IPS-15b (cell line): ENCODE measurements around the gene UBR1.

Source experiments
- H3K27me3 ChIP-seq: one replicate; pipeline ENCODE4 v1.6.1; 2013; ENCODE audit warnings: low read length; ENCODE audit not compliant: control insufficient read depth, insufficient read depth
- H3K36me3 ChIP-seq: one replicate; pipeline ENCODE4 v1.6.1; 2013; ENCODE audit warnings: low read length; ENCODE audit not compliant: control insufficient read depth, insufficient read depth
- H3K4me1 ChIP-seq: one replicate; pipeline ENCODE4 v1.6.1; 2013; ENCODE audit warnings: mild to moderate bottlenecking, low read length; ENCODE audit not compliant: control insufficient read depth, insufficient read depth
- H3K4me3 ChIP-seq: one replicate; pipeline ENCODE4 v1.5.1; 2013; ENCODE audit warnings: low read depth, low read length
- H3K9ac ChIP-seq: one replicate; pipeline ENCODE4 v1.6.1; 2013; ENCODE audit warnings: low read depth, mild to moderate bottlenecking, low read length
- H3K9me3 ChIP-seq: one replicate; pipeline ENCODE4 v1.6.1; 2013; ENCODE audit warnings: mild to moderate bottlenecking, low read length; ENCODE audit not compliant: control insufficient read depth, insufficient read depth

Gene UBR1

DNA sequence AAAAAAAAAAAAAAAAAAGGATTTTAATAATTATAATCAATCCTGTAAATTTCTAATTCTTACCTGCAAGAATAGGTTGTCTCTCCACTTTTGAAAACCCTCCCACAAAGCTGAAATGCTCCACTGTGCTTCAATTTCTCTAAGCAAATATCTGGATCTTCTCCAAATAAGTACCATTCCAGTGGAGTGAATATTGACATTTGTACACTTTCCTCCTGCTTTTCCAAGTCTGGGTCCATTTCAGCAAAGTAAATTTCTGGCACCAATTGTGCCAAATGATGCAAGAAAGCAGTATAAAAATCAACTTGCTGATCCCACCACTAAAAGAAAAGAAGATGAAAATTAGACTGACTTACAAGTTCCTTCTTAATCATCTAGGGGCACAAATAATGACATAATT, 19.9 kb downstream of the UBR1 start:
- Histone ChIP-seq H3K36me3 (peaks cover 6% of the 10 kb centered on the region), H3K27me3 (no peaks in the 10 kb centered on the region), H3K4me3 (no peak overlapping the region), H3K9me3 (no peaks in the 10 kb centered on the region), H3K4me1 (no peaks in the 10 kb centered on the region), H3K9ac (no peak overlapping the region)

DNA sequence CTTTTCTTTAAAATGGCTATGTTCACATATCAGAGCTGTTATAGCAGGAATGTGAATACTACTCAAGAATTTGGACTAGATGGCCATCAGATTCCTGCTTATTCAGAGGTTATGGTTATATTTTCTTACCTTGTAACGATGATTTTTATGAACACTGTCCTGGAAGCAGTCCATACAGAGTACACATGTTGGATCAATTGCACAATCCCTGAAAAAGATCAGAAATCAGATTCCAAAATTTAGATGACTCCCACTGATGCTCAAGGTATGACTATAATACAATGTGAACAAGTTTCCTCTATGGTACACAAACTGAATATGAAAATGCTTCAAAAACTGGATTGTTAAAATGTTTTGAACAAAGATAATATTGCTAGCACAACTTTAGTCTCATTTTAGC, 23.3 kb downstream of the UBR1 start:
- no peaks in the 10 kb centered on the region for H3K4me1 ChIP-seq
- no peaks in the 10 kb centered on the region for H3K27me3 ChIP-seq
- peaks cover 6% of the 10 kb centered on the region for H3K36me3 ChIP-seq
- H3K4me3 ChIP-seq: no peak overlapping the region
- no peak overlapping the region for H3K9ac ChIP-seq
- H3K9me3 ChIP-seq: no peaks in the 10 kb centered on the region

DNA sequence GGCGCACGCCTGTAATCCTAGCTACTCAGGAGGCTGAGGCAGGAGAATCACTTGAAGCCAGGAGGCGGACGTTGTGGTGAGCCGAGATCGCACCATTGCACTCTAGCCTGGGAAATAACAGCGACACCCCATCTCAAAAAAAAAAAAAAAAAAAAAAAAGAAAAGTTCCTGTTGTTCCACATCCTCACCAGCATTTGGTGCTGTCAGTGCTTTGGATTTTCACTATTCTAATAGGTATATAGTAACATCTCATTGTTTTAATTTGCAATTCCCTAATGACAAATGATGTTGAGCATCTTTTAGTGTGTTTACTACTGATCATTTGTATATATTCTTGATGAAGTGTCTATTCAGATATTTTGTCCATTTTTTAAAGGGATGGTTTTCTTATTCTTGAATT, 24.6 kb downstream of the UBR1 start:
- peaks cover 6% of the 10 kb centered on the region for H3K36me3 ChIP-seq
- no peaks in the 10 kb centered on the region for H3K9me3 ChIP-seq
- H3K4me1 ChIP-seq: no peaks in the 10 kb centered on the region
- H3K27me3 ChIP-seq: no peaks in the 10 kb centered on the region
- no peak overlapping the region for H3K4me3 ChIP-seq
- no peak overlapping the region for H3K9ac ChIP-seq

DNA sequence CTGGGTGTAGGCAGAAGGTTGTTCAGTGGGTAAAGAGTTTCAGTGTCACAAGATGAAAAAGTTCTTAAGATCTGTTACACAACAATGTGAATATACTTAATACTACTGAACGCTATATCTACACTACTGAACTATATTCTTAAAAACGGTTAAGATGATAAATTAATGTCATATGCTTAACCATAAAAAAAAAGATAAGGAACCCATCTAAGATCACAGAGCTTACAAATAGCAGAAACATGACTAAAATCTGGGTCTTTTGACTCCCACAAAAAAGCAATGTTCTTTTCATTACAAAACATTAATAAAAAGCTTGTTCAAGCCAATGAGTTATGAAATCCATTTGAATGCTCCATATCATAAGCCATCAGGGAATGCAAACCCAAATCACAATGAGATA, 34.4 kb downstream of the UBR1 start:
- Histone ChIP-seq H3K4me3 (no peak overlapping the region), H3K36me3 (no peaks in the 10 kb centered on the region), H3K9me3 (no peaks in the 10 kb centered on the region), H3K4me1 (no peaks in the 10 kb centered on the region), H3K27me3 (no peaks in the 10 kb centered on the region), H3K9ac (no peak overlapping the region)

DNA sequence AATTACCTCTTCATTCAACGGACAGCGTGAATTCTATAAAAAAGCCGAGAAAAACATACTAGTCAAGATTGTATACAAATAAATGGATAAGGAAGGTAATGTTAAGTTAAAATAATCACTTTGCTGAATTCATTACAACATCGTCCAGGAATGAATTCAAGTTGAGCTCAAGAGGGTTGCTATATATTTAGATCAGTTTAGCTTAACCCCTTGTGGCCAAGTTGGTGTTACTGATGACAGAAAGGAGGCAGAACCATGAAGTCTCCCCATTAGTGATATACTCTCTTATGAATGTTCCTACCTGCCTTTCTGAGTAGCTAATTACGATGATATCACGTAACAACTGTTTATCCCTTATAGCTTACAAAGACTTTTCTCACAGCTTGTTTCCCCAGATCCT, 34.9 kb downstream of the UBR1 start:
- Histone ChIP-seq H3K4me3 (no peak overlapping the region), H3K9me3 (no peaks in the 10 kb centered on the region), H3K4me1 (no peaks in the 10 kb centered on the region), H3K9ac (no peak overlapping the region), H3K36me3 (no peaks in the 10 kb centered on the region), H3K27me3 (no peaks in the 10 kb centered on the region)

DNA sequence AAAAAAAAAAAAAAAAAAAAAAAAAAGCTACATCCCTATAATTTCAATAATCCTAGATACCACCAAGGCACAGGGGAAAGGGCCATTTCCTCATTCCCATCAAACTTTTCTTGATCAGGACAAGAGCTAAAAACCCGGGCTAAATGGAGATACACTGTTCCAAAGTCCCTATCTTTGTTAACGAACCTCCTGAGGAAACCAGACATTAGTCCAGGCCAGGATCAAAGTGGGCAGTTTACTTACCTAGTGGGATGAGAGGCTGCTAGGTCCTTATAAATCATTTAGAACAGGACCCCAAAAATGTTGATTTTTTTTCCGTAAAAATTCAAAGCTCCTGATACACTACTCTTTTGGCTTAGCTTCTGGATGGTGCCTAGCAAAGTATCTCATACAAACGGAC, 35.6 kb downstream of the UBR1 start:
- Histone ChIP-seq H3K9me3 (no peaks in the 10 kb centered on the region), H3K9ac (no peak overlapping the region), H3K4me3 (no peak overlapping the region), H3K36me3 (no peaks in the 10 kb centered on the region), H3K4me1 (no peaks in the 10 kb centered on the region), H3K27me3 (no peaks in the 10 kb centered on the region)

DNA sequence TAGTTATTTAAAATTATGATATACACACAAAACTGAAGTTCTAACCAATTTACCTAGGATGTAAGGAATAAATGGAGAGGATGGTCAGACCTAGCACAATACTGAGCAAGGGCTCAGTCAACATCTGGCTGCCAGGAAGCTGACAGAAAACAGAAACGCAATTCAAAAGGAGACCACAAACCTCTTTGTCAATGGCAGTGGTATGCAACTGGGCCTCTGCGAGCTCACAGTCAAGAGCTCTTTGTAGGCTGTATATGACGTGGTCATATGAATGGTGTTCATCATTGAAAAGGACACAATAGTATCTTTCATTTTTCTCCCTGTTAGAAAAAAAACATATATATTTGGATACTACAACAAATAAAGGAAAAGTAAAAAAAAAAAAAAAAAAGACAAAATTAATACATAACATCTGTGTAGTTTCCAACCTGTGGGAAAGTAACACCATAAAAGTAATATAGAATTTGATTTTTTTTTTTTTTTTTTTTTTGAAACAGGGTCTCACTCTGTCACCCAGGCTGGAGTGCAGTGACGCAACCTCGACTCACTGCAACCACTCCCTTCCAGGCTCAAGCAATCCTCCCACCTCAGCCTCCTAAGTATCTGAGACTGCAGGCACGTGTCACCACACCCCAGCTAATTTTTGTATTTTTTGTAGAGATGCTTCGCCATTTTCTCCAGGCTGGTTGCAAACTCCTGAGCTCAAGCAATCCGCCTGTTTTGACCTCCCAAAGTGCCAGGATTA, 37.9 kb downstream of the UBR1 start:
- H3K9me3 ChIP-seq: no peaks in the 10 kb centered on the region
- H3K27me3 ChIP-seq: no peaks in the 10 kb centered on the region
- no peaks in the 10 kb centered on the region for H3K36me3 ChIP-seq
- H3K9ac ChIP-seq: no peak overlapping the region
- H3K4me1 ChIP-seq: no peaks in the 10 kb centered on the region
- no peak overlapping the region for H3K4me3 ChIP-seq

DNA sequence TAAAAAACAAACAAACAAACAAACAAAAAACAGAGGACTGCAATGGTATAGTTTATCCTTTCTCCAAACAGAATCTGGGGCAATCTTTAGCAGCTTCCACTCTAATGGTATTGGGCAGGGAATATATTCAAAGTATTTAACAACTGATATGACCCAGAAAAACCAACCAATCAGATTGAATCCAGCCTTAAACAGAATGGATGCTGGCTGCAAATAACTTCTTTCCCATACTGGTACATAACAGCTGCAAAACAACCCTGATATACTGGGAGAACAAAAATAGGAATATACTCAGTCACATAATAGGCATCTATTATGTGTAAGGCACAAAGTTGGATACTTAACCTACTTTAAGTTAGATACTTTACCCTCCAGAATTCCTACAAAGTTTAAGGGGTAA, 49.1 kb downstream of the UBR1 start:
- Histone ChIP-seq H3K4me1 (no peaks in the 10 kb centered on the region), H3K36me3 (peaks cover 9% of the 10 kb centered on the region), H3K9me3 (no peaks in the 10 kb centered on the region), H3K9ac (no peak overlapping the region), H3K4me3 (no peak overlapping the region), H3K27me3 (no peaks in the 10 kb centered on the region)

DNA sequence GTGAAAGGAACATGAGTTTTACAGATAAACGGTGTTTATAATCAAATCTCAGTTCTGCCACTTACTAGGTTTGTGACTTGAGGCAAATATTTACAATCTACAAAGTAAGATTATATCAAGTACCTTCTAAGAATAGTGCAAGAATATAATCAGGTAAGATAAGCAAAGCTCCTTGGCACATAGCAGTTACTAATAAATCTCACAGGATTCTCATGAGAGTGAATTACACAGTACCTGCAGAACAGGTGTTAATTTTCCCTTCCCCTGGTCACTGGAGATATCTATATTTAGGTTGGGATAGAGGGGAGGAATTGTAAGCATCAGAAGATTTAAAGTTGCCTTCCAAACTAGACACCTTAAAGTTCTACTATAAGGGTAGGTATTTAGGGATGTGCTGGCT, 53.0 kb downstream of the UBR1 start:
- Histone ChIP-seq H3K9ac (no peak overlapping the region), H3K4me1 (no peaks in the 10 kb centered on the region), H3K9me3 (no peaks in the 10 kb centered on the region), H3K4me3 (no peak overlapping the region), H3K36me3 (peaks cover 5% of the 10 kb centered on the region), H3K27me3 (no peaks in the 10 kb centered on the region)

DNA sequence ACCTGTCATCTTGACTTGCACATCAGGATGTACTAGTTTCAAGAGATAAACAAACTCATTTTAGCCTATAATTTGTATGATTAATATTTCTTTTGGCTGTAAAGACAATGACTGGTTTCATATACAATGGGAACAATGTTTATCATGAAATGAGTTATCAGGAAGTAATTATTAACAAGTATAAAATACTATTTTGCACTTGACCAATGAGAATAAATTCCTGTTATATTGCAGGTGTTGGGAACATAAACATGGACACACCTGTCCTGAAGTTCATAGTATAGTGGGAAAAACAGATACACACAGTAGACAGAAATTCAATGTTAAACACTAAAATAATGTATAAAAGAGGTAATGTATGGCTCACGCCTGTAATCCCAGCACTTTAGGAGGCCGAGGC, 56.9 kb downstream of the UBR1 start:
- Histone ChIP-seq H3K9ac (no peak overlapping the region), H3K4me1 (no peaks in the 10 kb centered on the region), H3K36me3 (peaks cover under 1% of the 10 kb centered on the region), H3K27me3 (no peaks in the 10 kb centered on the region), H3K9me3 (no peaks in the 10 kb centered on the region), H3K4me3 (no peak overlapping the region)

DNA sequence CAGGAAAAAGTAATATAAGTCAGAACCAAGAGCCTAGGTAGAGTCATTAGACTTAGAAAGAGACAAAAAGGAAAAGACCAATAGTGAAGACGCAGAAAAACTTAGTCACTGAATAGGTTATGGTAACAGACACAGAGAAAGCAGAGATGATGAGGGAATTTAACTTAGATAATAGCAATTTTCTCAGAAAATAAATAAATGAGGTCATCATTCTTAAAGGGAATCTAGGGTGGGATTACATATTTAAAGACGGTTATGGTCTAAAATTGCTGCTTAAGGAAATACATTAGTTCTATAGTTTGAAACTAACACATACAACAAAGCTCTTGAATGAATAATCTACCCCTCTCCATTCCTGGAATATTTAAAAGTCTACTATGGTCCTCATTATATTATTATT, 59.4 kb downstream of the UBR1 start:
- Histone ChIP-seq H3K9ac (no peak overlapping the region), H3K27me3 (no peaks in the 10 kb centered on the region), H3K36me3 (peaks cover 6% of the 10 kb centered on the region), H3K4me1 (no peaks in the 10 kb centered on the region), H3K4me3 (no peak overlapping the region), H3K9me3 (no peaks in the 10 kb centered on the region)

DNA sequence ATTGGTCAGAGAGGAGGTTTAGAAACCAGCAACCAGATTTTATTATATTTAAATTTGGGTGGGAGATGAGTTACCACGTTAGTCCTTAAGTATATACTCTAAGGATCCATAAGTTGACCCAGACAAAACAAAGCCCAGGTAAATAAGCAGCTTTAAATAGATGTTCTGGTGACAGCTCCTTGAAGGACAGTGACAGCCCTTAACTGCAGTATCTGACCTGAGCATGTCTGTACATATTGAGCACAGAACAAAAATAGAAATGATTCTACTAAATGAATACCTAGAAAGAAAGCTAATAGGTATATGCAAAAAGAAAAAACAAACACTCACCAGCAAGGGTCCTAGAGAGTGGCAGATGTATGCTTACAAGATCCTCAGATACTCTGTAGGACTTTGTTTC, 63.0 kb downstream of the UBR1 start:
- Histone ChIP-seq H3K9me3 (no peaks in the 10 kb centered on the region), H3K27me3 (no peaks in the 10 kb centered on the region), H3K36me3 (peaks cover 6% of the 10 kb centered on the region), H3K4me1 (no peaks in the 10 kb centered on the region), H3K4me3 (no peak overlapping the region), H3K9ac (no peak overlapping the region)
